Muscle layer of colon (tissue), 2 donors: ENCODE data around the gene TTC39C.

Experiments
- H3K27ac ChIP-seq: one replicate; pipeline ENCODE4 v1.7.0; 2013; ENCODE audit warnings: low read depth, mild to moderate bottlenecking, low read length, moderate library complexity
- H3K27me3 ChIP-seq, 2 donors: one replicate each; pipeline ENCODE4 v1.7.0; 2013; ENCODE audit warnings: low read length in 2 of 2, mild to moderate bottlenecking in 2 of 2; ENCODE audit not compliant: insufficient read depth in 2 of 2, control insufficient read depth in 1 of 2
- H3K36me3 ChIP-seq: one replicate; pipeline ENCODE4 v1.7.0; 2013; ENCODE audit warnings: mild to moderate bottlenecking, low read length; ENCODE audit not compliant: insufficient read depth
- H3K4me1 ChIP-seq: one replicate; pipeline ENCODE4 v1.7.0; 2013; ENCODE audit warnings: mild to moderate bottlenecking, low read length; ENCODE audit not compliant: insufficient read depth
- H3K4me3 ChIP-seq, 2 donors: one replicate each; pipeline ENCODE4 v1.7.0; 2013; ENCODE audit warnings: low read length in 2 of 2, low read depth in 1 of 2, mild to moderate bottlenecking in 1 of 2, moderate library complexity in 1 of 2
- H3K9ac ChIP-seq: one replicate; pipeline ENCODE4 v1.7.0; 2013; ENCODE audit warnings: low read length
- H3K9me3 ChIP-seq: one replicate; pipeline ENCODE4 v1.7.0; 2013; ENCODE audit warnings: mild to moderate bottlenecking, low read length
- donor health status: abdominal sarcoma.
- donor health status: Adenocarcinoma of cecum.

Gene TTC39C

DNA sequence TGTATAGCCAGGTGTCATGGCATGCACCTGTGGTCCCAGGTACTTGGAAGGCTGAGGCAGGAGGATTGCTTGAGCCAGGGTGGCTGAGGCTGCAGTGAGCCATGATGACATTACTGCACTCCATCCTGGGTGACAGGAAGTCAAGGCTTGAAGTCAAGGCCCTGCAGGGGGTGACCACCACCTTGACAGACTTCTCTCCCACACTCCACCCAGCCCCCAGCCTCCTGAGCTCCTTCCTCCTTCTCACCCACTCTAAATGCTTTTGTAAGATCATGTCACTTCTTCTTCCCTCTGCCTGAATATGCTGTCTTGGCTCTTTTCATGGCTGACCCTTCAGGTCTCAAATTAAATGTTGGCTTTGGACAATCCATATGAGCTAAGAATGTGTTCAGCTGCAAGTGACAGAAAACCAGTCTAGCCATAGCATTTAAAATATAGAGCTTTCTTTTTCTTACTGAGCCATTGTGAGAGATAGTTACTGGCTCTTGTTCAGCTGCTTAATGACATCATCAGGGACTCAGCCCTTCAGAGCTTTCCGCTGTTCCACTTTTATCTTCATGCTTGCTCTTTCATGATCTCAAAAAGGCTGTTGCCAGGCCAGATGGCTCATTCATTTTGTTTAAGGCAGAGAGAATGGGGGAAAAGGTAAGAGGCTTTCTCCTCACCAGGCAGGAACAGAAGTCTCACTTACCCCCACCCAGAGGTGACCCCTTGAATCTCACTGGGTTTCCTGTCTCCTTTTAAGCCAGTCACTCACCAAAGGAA lies 36.7 kb upstream of the TTC39C start:
- no peaks in the 10 kb centered on the region for H3K9me3 ChIP-seq
- H3K4me3 ChIP-seq, result no peak overlapping the region
- H3K27me3 ChIP-seq, result no peaks in the 10 kb centered on the region
- H3K9ac ChIP-seq, result no peak overlapping the region
- H3K36me3 ChIP-seq, result no peaks in the 10 kb centered on the region
- peaks cover 19% of the 10 kb centered on the region for H3K4me1 ChIP-seq
- H3K27ac ChIP-seq, result no peak overlapping the region

DNA sequence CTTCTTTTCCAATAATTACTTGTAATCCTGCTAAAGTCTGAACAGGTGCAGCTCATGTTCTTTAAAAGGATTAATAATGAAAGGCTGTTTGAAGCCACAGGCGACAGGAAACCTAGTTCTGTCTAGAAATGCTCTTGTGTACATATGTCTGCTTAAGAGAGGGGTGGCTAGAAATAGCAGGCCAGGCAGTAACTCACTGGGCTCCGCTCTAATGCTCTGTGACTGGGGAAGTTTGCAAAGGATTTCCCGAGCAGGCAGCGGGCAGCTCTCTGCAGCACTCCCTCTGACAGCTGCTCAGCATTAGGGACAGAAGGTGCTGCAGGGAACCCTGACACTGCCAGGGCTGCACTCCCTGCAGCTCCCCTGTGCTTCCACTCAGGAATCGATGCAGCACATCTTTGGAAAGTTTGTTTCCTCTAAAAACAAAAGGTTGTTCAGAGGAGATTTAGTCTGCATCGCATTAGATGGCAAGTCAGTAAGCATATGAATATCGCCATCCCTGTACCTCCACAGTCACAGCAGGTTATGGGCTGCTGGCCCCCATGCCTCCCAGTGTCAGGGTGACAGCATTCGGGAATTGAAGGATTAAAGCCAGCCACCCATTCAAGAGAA lies 33.1 kb upstream of the TTC39C start:
- peaks cover 19% of the 10 kb centered on the region for H3K4me1 ChIP-seq
- H3K27ac ChIP-seq, result peak overlapping the region; percentile 70
- no peak overlapping the region for H3K9ac ChIP-seq
- H3K4me3 ChIP-seq, result peak overlapping the region in 1 of 2 donors; percentile 24
- H3K9me3 ChIP-seq, result no peaks in the 10 kb centered on the region
- H3K36me3 ChIP-seq, result no peaks in the 10 kb centered on the region
- H3K27me3 ChIP-seq, result no peaks in the 10 kb centered on the region

DNA sequence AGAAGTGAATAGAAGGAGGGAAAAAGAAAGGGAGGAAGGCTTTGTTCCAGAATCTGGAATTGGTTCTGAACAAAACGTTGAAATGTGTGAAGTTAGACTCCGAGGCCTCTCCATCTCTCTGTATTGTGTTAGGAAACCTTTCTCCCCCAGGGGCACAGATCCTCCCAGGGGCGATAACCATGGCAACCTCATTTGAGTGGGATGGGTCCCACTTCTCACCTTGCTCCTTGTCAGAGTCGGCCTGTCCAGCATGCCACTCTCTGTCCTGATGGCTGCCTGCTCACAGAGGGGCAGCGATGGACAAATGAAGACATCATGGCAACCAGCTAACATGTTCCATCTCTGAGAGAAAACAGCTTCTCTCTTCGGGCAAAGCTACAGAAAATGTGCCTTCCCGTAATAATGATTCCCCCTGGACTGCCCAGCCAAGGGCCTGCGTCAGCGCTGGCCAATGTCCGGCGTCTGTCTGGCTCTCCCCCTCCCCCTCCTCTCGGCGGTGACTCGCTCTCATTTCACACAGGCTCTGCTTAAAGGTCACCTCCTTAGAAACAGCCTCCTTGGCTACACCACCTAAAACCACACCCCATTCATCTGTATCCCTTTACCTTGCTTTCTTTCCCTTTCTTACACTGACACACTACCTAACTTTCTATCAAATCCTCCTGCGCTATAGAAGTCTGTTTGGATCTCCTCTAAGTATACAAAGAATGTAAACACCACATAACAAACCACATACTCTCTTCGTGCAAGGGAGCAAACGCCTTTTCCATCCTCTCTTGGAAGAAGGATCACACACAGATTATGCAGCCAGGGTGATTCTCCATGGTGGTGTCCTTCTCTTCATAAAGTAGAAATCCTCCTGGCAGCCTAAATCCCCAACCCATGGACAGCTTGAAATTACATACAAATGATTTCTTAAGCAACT lies 32.1 kb upstream of the TTC39C start:
- Histone ChIP-seq H3K36me3 (no peaks in the 10 kb centered on the region), H3K27me3 (no peaks in the 10 kb centered on the region), H3K9me3 (no peaks in the 10 kb centered on the region), H3K9ac (peak overlapping the region; percentile 28), H3K4me1 (peaks cover 19% of the 10 kb centered on the region), H3K4me3 (peak overlapping the region; percentile 12 to 24), H3K27ac (peak overlapping the region; percentile 70)

DNA sequence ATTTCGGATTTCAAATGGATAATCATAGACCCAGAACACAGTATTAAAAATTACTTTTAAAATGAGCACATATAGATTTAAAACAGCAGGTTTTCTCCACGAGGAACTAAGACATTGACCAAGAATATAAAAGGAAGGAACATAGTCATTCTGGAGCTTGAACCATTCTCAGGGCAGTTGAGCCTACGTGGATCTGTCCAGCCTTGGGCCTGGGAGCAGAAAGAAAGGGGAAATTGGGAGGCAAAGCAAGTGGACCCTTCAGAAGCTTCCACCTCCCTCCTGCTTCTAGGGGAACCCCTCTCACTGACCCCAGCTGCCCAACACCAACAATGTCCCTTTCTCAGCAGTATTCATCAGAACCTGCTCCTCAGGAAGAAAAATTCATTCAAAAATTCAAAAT lies 31.4 kb upstream of the TTC39C start:
- peak overlapping the region; percentile 47 for H3K27ac ChIP-seq
- H3K4me3 ChIP-seq, result no peak overlapping the region
- no peaks in the 10 kb centered on the region for H3K27me3 ChIP-seq
- no peaks in the 10 kb centered on the region for H3K9me3 ChIP-seq
- no peak overlapping the region for H3K9ac ChIP-seq
- no peaks in the 10 kb centered on the region for H3K36me3 ChIP-seq
- peaks cover 19% of the 10 kb centered on the region for H3K4me1 ChIP-seq

DNA sequence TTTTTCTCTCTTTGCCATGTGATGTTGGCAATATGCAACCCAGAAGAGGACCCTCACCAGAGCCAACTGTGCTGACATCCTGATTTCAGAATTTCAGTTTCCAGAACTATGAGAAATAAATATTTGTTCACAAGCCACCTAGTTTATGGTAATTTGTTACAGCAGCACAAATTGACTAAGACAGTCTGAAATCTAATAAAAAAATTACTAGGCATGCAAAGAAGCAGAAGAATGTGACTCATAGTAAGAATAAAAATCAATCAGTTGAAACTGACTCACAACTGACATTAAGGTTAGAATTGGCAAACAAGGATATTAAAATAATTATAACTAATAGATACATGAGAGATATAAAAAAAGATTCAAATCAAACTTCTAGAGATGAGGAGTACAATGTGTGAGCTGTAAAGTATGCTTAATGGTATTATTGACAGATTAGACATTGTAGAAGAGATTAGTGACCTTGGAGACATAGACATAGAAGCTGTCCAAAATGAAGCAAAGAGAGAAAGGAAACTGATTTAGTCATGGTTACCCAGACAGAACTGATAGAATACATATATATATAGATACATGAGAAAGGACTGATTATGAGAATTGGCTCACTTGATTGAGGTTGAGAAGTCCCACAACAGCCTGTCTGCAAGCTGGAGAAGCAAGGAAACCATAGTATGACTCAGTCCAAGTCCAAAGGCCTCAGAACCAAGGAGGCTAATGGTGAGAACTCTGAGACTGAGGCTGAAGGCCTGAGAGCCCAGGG lies 27.8 kb upstream of the TTC39C start:
- no peak overlapping the region for H3K4me3 ChIP-seq

DNA sequence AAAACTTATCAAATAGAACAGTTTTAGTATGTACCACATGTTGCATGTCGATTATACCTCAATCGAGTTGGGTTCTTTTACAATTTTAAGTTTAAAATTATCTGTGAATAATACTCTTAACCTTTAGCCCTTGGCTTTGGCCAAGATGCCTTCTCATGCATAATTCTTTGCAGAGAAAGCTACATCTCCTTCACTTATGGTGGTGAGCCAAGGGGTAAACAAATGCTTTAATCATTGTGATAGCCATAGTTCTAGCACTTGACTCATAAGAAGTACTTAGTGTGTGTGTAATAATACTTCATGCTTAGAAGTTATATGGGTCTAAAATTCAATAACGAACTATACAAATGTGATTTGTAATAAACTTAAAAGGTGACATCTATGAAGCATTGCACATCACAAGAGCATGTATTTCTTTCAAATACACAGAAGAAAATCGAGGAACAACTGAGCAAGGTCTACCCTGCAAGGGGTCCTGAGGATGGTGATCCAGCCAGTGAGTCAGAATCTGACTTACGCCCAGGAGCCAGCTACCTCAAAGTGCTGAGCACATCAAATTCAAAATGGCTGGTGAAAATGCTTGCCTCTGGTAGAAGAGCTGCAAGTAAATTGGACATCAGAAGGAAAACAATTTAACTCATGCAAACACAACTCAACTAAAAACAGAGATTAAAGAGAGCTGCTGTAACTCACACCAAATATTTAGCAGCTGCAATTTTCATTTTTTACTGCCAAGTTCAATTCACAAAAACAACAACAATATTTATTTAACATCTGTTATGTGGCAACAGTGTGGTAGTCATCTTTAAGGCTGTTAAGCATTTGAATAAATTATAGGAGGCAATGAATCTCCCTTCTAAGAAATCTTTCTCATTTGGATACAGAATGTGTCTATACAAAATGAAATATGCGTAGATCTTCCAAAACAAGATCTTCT lies 23.8 kb upstream of the TTC39C start:
- Histone ChIP-seq H3K36me3 (no peaks in the 10 kb centered on the region), H3K4me1 (peaks cover 13% of the 10 kb centered on the region), H3K27me3 (no peaks in the 10 kb centered on the region), H3K9me3 (no peaks in the 10 kb centered on the region), H3K4me3 (no peak overlapping the region), H3K27ac (no peak overlapping the region), H3K9ac (no peak overlapping the region)

More for the DNA sequence above, 27.8 kb upstream of the TTC39C start:
- no peak overlapping the region for H3K27ac ChIP-seq
- H3K36me3 ChIP-seq, result no peaks in the 10 kb centered on the region
- H3K27me3 ChIP-seq, result no peaks in the 10 kb centered on the region
- H3K4me1 ChIP-seq, result peaks cover 12% of the 10 kb centered on the region
- no peaks in the 10 kb centered on the region for H3K9me3 ChIP-seq
- no peak overlapping the region for H3K9ac ChIP-seq

DNA sequence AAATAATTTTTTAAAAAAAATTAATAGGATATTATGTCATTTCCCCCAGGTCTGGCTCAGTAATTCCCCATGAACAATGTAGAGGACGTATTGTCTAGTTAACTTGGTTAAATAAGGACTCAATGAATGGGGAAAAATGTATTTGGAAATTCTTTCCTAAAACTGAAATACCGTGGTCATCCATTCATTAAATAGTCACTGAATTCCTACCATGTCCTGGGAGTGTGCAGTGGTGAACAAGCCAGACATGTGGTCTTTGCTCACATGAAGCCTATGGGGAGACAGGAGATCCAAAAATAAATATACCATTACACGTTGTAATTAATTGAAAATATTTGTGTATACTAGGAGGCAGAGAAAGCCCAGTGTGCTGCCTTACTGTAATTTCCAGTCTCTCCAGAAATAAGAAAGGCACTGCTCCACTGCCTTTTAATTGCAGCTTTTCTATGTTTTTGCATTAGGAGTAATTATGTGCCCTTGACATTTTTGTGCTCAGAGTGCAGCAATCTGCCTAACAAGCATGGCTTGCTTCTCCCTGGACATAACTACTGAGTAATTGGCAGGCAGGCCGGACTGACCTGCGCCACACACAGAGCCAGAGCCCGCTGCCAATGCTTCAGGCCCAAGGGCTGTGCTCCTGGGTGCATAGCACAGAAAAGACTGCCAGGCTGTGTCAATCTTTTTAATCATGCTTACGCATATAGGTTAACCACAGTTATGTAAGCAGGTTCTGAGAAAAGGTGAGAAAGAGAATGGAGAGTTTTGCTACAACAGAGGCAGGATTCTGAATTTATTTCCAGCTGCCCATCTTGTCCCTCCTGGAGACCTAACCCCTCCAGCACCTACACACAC lies 22.2 kb upstream of the TTC39C start:
- H3K4me1 ChIP-seq, result peaks cover 13% of the 10 kb centered on the region
- H3K4me3 ChIP-seq, result no peak overlapping the region
- H3K27me3 ChIP-seq, result no peaks in the 10 kb centered on the region
- no peak overlapping the region for H3K27ac ChIP-seq
- no peaks in the 10 kb centered on the region for H3K9me3 ChIP-seq
- no peaks in the 10 kb centered on the region for H3K36me3 ChIP-seq
- H3K9ac ChIP-seq, result no peak overlapping the region

DNA sequence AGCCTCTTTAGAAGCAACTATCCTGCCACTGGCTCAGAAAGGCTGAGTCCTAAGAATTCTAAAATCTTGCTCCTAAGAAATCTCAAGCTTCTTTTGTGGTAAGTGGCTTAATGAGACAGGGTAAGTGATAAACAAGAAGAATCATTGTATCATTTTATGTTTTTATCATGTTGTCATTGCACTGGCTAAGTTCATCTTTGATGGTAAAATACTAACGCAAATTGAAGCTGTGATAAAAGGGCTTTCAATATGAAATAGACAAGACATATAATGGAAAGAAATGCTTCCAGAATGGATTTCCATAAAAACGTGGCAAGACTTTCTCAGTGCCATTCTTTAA lies 21.6 kb upstream of the TTC39C start:
- Histone ChIP-seq H3K27ac (no peak overlapping the region), H3K9ac (no peak overlapping the region), H3K4me1 (peaks cover 13% of the 10 kb centered on the region), H3K9me3 (no peaks in the 10 kb centered on the region), H3K4me3 (no peak overlapping the region), H3K36me3 (no peaks in the 10 kb centered on the region), H3K27me3 (no peaks in the 10 kb centered on the region)

DNA sequence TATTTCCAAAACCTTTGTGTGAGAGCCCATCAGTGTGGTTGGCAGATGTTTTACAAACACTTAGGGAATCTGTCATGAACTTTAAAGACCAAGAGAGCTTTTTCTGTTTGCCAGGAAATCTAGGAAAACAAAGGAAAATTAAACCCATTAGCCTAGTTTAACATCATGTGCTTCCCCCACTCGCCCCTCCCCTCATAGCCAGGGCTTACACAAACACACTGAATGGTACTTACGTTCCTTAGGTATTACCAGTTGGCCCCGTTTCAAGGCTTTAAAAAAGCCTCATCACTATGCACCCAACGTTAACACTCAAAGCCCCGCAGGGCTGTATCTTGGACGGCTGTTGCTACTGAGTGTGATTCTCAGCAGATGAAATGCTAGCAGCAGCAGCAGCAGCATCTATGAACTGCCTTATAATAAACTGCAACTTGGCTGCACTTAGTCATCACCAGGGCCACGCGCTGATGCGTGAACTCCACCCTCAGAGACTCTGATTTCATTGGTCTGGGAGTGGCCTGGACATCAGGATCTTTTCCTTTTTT lies 20.1 kb upstream of the TTC39C start:
- Histone ChIP-seq H3K27me3 (no peaks in the 10 kb centered on the region), H3K27ac (no peak overlapping the region), H3K4me1 (peaks cover 13% of the 10 kb centered on the region), H3K9ac (no peak overlapping the region), H3K36me3 (no peaks in the 10 kb centered on the region), H3K4me3 (no peak overlapping the region), H3K9me3 (no peaks in the 10 kb centered on the region)
